Measurements from ENCODE around the gene NABP1.
A peak's percentile ranks its signal among the peaks of the same experiment; 100 is the strongest.
"Not testable (repeated sequence)": the region's sequence is repeated elsewhere in the genome, so short reads cannot be mapped to it uniquely, and the experiment has no call there.

NABP1 gene

GRCh38 chr2:191677646-191678436 lies at the start of gene NABP1:
TSS of gene NABP1 (plus strand) at chr2:191678136. CDS start at chr2:191678615, 479 bp downstream.
- DNase-seq: peak; percentile 99

GRCh38 chr2:191629001-191629453 lies 48.9 kb upstream of the NABP1 start:
- no peak for DNase-seq

- no peak for DNase-seq
These were observed 47.8 kb upstream of the NABP1 start for GRCh38 chr2:191629976-191630712.

GRCh38 chr2:191631754-191632153 lies 46.2 kb upstream of the NABP1 start:
- DNase-seq: peak; percentile 18

GRCh38 chr2:191632426-191632825 lies 45.5 kb upstream of the NABP1 start:
- no peak for DNase-seq

- DNase-seq: no peak
These were observed 43.1 kb upstream of the NABP1 start for GRCh38 chr2:191634791-191635190.

GRCh38 chr2:191635333-191636234 lies 42.4 kb upstream of the NABP1 start:
- no peak for DNase-seq

GRCh38 chr2:191636235-191636543 lies 41.7 kb upstream of the NABP1 start:
- no peak for DNase-seq

GRCh38 chr2:191636586-191636985 lies 41.4 kb upstream of the NABP1 start:
- no peak for DNase-seq

GRCh38 chr2:191637182-191638078 lies 40.5 kb upstream of the NABP1 start:
- peak; percentile 72 for DNase-seq

GRCh38 chr2:191638079-191638801 lies 39.7 kb upstream of the NABP1 start:
- DNase-seq: peak; percentile 36

- no peak for DNase-seq
These were observed 39.1 kb upstream of the NABP1 start for GRCh38 chr2:191638802-191639172.

GRCh38 chr2:191641609-191642008 lies 36.3 kb upstream of the NABP1 start:
- no peak for DNase-seq

- DNase-seq: no peak
These were observed 35.4 kb upstream of the NABP1 start for GRCh38 chr2:191642541-191642940.

GRCh38 chr2:191643429-191643828 lies 34.5 kb upstream of the NABP1 start:
- no peak for DNase-seq

- not testable (repeated sequence) for DNase-seq
These were observed 33.3 kb upstream of the NABP1 start for GRCh38 chr2:191644613-191645012.

- DNase-seq: no peak
These were observed 32.9 kb upstream of the NABP1 start for GRCh38 chr2:191645032-191645431.

- no peak for DNase-seq
These were observed 32.3 kb upstream of the NABP1 start for GRCh38 chr2:191645434-191646162.

GRCh38 chr2:191646163-191646902 lies 31.6 kb upstream of the NABP1 start:
- peak; percentile 15 for DNase-seq

- no peak for DNase-seq
These were observed 28.4 kb upstream of the NABP1 start for GRCh38 chr2:191649519-191649918.
